ENCODE data around the gene ABCC3.
"Not testable (repeated sequence)": the region's sequence is repeated elsewhere in the genome, so short reads cannot be mapped to it uniquely, and the experiment has no call there.

The ABCC3 gene

DNA sequence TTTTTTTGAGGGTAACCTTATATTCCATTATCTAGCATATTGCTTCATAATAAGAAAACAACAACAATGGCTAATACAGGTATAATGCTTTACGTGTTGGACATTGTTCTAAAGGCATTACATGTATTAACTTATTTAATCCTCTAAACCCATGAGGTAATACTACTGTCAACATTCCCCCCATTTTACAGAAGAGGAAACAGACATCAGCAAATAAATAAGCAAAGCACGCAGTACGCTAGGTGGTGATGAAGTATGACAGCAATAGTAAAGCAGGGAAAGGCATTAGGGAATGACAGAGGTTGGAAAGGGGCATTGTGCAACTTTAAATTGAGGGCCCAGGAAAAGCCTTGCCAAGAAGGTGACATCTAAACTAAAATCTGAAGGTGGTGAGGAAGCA, 68.5 kb downstream of the ABCC3 start:
- peak overlapping the region; percentile 83 for H3K27ac Mint-ChIP-seq
- peaks cover 43% of the 10 kb centered on the region for H3K4me1 Mint-ChIP-seq
- no peaks in the 10 kb centered on the region for H3K27me3 Mint-ChIP-seq
- peaks cover 18% of the 10 kb centered on the region for H3K36me3 Mint-ChIP-seq
- H3K4me3 Mint-ChIP-seq: no peak overlapping the region
- H3K9me3 Mint-ChIP-seq: no peaks in the 10 kb centered on the region

DNA sequence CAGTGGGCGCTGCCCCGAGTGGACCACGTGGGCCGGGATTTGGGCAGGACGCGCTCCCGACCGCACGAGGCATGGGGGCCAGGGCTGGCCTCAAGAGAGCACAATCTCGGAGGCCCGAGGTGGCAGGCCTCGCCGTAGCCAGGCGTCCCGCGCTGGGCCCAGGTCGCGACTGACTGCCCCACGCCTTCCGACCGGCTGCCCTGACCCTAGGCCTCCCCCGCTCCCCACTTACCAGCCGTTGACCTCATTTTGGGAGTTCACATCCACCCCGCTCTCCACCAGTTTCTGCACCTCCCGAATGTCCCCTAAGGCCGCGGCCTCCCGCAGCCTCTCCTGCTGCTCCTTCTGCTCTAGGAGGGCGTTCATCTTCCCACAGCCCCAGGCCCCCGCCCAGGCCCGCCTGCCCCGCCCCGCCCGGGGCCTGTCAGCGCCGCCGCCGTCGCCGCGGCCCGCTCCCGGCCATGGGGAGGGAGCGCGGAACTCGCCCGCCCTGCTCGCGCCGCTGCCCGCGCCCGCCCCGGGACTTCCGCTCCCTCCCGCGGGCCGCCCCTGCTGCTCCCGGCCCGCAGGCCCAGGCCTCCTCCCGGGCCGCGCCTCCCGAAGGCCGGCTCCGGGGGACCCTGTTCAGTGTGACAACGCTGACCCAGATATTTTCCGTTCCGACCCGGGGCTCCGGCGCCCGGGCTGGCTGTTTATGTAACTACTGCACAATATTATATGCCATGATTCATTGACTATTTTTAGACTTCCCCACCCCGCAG, 72.8 kb downstream of the ABCC3 start, which contains the start of gene ANKRD40:
Gene ANKRD40 (minus strand): TSS at position 626 of the 761 bp plus-strand sequence. CDS start 260 bp downstream, at position 366.
- Mint-ChIP-seq H3K36me3 (peaks cover 10% of the 10 kb centered on the region), H3K27me3 (no peaks in the 10 kb centered on the region), H3K4me3 (peak within 1 kb of the TSS; percentile 93), H3K4me1 (peaks cover 49% of the 10 kb centered on the region), H3K27ac (peak within 1 kb of the TSS; percentile 99), H3K9me3 (no peaks in the 10 kb centered on the region)

DNA sequence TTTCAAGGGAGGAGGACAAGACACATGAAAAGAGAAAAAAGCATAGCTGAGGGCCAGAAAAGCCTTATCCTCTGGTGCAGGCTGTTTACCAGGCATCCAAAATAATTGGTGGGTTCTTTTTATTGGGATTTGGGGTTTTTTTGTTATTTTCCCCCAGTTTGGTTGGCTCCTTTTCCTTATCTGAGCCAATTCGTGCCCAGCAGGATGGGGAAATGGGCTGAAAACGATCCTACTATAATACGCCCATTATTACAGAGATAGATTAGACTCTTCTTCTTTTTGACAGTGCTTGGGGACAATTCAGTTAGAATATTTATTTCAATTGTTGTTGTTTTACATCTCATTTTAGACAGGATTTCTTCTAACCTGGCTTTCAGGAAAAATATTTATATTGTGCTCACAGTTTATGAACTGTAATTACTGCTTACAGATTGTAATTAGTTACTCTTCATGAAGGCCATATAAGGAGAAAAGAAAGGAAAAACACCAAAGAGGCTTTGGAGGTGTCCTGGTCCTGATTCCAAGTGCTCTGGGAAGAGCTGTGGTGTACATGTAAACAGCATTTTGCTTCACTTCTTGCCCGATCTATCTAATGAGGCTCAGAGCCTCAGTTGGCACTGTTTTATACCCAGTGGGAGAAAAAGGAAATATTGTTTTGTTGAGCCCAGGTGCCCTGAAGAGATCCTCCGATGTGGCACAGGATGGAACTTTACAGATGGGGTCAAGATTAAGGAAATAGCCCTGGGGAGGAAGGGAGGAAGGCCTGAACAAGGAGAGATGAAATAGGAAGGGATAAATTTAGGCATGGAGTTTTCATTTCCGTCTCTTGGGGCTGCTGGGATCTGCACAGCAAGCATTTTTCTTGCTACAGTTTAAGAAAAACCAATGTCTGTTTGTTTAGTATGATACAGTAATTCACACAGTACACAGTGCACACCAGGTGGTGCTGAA, 73.6 kb downstream of the ABCC3 start:
- no peaks in the 10 kb centered on the region for H3K9me3 Mint-ChIP-seq
- H3K27me3 Mint-ChIP-seq: no peaks in the 10 kb centered on the region
- H3K36me3 Mint-ChIP-seq: peaks cover 8% of the 10 kb centered on the region
- peak overlapping the region; percentile 90 for H3K4me3 Mint-ChIP-seq
- peak overlapping the region; percentile 99 for H3K27ac Mint-ChIP-seq
- H3K4me1 Mint-ChIP-seq: peaks cover 42% of the 10 kb centered on the region

DNA sequence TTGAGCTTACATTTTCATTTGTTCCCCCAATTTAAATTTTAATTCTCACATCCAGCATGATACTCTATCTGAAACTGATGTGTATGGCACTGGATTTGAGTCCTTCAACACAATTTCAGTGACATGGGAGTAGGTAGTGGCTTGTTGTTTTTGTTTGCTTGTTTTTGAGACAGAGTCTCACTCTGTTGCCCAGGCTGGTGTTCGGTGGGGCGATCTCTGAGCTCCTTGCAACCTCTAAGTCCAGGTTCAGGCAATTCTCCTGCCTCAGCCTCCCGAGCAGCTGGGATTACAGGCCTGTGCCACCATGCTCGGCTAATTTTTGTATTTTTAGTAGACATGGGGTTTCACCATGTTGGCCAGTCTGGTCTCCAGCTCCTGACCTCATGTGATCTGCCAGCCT, 74.4 kb downstream of the ABCC3 start:
- not testable (repeated sequence) for H3K36me3 Mint-ChIP-seq, H3K27me3 Mint-ChIP-seq, H3K9me3 Mint-ChIP-seq
- Mint-ChIP-seq H3K27ac (peak overlapping the region; percentile 99), H3K4me1 (peaks cover 35% of the 10 kb centered on the region), H3K4me3 (peak overlapping the region; percentile 90)

DNA sequence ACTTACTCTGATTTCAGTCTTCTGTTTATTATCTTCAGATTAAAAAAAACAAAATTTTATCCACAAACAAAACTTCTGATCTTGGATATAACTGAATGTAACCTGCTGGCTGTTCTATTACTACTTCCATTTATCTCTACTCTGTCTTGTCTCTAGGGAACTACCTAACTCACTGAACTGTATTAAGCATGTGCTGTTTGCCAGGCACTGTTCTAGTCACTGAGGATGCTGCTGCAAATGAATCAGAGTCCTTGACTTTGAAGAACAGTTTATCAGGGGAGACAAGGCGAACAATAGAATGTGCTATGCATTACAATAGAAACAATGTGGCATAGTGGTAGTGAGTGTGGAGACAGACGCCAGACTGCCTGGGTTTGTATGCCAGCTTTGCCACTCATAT, 75.3 kb downstream of the ABCC3 start:
- Mint-ChIP-seq H3K36me3 (peaks cover 2% of the 10 kb centered on the region), H3K27ac (peak overlapping the region; percentile 91), H3K9me3 (no peaks in the 10 kb centered on the region), H3K4me1 (peaks cover 30% of the 10 kb centered on the region), H3K27me3 (no peaks in the 10 kb centered on the region), H3K4me3 (peak overlapping the region; percentile 8)

DNA sequence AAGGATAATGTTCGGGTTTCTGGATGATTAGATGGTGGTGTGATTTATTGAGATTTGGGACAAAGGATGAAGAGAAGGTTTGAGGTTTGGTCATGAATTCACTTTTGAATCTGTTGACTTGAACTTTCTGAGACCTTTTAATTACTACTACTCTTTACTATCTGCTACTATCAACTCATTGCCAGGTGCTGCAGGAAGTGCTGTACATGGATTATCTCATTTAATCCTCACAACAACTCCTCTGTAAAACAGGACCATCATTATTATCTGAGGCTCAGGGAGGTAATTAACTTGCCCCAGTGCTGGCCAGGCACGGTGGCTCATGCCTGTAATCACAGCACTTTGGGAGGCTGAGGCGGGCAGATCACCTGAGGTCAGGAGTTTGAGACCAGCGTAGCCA, 76.0 kb downstream of the ABCC3 start:
- Mint-ChIP-seq H3K36me3 (no peaks in the 10 kb centered on the region), H3K27me3 (no peaks in the 10 kb centered on the region), H3K4me1 (peaks cover 26% of the 10 kb centered on the region), H3K27ac (peak overlapping the region; percentile 62), H3K4me3 (no peak overlapping the region), H3K9me3 (no peaks in the 10 kb centered on the region)

DNA sequence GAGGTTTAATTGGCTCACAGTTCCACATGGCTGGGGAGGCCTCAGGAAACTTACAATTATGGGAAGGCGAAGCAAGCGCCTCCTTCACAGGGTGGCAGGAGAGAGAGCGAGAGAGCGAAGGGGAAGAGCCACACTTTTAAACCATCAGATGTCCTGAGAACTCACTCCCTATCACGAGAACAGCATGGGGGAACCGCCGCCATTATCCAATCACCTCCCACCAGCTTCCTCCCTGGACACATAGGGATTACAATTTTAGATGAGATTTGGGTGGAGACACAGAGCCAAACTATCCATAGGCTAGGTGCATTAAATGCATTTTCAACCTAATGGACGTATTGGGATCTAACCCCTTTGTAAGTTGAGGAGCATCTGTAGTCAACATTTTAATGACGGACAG, 78.0 kb downstream of the ABCC3 start:
- H3K4me3 Mint-ChIP-seq: no peak overlapping the region
- H3K27ac Mint-ChIP-seq: no peak overlapping the region
- H3K27me3 Mint-ChIP-seq: no peaks in the 10 kb centered on the region
- H3K9me3 Mint-ChIP-seq: no peaks in the 10 kb centered on the region
- peaks cover 22% of the 10 kb centered on the region for H3K4me1 Mint-ChIP-seq
- no peaks in the 10 kb centered on the region for H3K36me3 Mint-ChIP-seq

DNA sequence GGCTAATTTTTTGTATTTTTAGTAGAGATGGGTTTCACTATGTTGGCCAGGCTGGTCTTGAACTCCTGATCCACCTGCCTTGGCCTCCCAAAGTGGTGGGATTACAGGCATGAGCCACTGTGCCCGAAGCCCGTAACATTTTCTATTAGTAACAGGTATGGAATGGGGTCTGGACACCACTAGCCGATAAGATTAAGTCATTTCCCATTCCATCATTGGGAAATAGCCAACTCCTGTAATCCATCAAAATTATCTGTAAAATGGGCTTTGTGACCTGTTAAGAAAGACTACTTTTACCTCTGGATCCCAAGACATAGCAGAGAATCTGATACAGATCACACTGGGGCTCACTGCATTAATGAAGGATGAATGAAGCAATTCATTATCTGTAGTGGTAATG, 80.8 kb downstream of the ABCC3 start:
- no peak overlapping the region for H3K27ac Mint-ChIP-seq
- no peaks in the 10 kb centered on the region for H3K27me3 Mint-ChIP-seq
- no peaks in the 10 kb centered on the region for H3K9me3 Mint-ChIP-seq
- H3K36me3 Mint-ChIP-seq: peaks cover 6% of the 10 kb centered on the region
- peaks cover 3% of the 10 kb centered on the region for H3K4me1 Mint-ChIP-seq
- H3K4me3 Mint-ChIP-seq: no peak overlapping the region

DNA sequence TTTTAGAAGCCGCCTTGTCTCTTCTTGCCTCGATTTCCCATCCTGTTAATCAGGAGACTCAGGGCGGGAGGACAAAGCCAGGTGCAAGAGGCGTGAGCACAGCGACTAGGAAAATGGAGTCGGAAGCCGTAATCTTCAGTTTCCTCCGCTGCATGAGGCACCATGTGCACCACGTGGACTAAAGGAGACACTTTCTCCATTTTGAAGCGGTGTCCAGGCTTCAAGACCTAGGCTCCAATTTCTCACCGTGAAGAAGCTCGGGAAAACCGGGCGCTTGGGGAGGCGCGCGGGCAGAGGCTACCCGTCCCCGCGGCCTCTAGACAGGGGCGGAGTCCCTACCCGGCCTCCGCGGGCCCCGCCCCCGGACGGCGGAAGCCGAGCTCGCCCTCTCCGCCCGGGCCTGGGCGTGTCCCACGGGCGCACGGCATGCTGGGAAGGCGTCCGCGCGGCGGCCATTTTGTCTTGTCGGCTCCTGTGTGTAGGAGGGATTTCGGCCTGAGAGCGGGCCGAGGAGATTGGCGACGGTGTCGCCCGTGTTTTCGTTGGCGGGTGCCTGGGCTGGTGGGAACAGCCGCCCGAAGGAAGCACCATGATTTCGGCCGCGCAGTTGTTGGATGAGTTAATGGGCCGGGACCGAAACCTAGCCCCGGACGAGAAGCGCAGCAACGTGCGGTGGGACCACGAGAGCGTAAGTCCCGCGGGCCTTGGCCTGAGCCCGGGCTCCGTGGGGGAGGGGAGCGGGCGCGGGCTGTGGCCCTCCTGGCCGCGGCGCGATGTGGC, 84.7 kb downstream of the ABCC3 start, which contains the start of gene LUC7L3:
Gene LUC7L3 (plus strand): TSS at position 460 of the 780 bp plus-strand sequence. CDS start 130 bp downstream, at position 590.
- Mint-ChIP-seq H3K4me3 (peak within 1 kb of the TSS; percentile 97), H3K27me3 (no peaks in the 10 kb centered on the region)

DNA sequence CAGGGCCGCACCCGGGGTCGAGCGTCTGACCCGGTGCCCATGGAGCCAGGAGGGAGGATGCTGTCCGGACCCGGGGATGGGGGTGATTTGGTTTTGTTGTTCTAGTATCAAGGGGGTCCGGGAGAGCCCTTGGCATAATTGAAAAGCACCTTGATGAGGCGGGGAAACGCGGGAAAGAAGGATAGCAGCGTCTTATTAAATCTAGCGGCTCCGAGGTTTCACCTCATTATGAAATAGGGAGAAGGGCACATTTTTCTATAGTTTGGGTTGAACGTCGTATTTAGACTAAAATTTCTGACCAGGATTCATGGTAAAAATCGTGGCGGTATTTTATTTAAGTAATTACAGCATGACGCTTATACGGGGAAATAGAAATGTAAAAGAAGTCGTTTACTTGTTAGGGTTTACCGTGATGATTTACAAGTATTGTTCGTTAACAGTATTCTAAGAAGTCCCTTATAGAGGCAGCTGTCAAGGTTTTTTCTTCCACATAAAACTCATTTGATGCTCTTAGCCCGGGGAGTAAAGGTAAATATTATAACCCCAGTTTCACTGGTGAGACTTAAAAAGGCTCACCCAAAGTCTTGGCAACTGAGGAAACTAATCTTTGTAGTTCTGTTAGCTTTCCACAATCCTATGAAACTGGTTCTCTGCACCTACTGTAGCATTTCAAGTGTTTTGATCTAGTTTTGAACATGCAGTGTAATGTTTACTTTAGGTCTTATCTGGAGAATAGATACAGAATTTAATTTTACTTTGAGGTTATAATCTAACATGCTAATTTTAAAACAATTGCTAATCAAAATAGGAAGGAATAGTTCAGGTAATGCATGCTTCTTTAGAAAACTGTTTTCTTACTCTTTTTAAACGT, 85.5 kb downstream of the ABCC3 start:
- Mint-ChIP-seq H3K27me3 (no peaks in the 10 kb centered on the region), H3K4me3 (peak overlapping the region; percentile 97), H3K27ac (peak overlapping the region; percentile 88), H3K36me3 (peaks cover 13% of the 10 kb centered on the region), H3K4me1 (peaks cover 25% of the 10 kb centered on the region), H3K9me3 (no peaks in the 10 kb centered on the region)

More for the DNA sequence above, 84.7 kb downstream of the ABCC3 start, which contains the start of gene LUC7L3:
- Mint-ChIP-seq H3K36me3 (peaks cover 13% of the 10 kb centered on the region), H3K9me3 (no peaks in the 10 kb centered on the region), H3K27ac (peak within 1 kb of the TSS; percentile 88), H3K4me1 (peaks cover 25% of the 10 kb centered on the region)

DNA sequence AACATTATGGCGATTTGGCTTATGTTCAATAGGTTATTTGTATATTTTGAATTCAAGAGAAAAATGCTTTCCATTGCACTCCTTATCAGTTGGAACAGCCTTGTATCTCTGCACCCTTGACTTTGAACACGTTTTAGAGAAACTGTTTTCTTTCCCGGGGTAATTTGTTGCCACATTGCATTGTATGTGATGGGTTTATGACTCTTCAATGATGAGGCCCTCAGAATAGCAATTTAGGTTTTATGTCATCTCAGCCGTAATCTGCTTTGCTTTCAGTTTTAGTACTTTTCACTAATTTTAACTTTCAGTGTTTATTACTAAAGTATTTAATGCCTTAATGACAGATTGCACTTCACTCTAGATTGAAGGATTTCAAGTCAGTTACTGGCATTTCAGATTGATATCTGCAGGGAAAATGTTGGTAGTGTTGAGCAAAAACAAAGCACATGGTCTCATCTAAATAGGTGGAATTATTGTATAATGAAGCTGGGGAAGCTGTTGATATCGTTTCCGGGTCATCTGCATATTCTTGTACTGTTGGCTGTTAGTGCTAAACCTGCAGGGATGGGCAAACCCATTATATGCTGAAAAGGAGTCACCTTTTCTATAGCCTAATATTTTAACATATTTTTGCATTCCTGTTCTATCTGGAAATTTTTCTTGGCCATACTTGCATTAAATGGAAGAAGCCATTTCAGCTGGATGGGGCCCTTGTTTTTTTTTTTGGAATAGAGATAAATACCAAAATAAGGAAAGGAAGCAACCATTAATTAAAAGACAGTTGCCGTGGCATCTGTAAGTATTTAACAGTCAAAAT, 86.7 kb downstream of the ABCC3 start:
- Mint-ChIP-seq H3K4me1 (peaks cover 31% of the 10 kb centered on the region), H3K27me3 (no peaks in the 10 kb centered on the region), H3K36me3 (peaks cover 13% of the 10 kb centered on the region), H3K27ac (peak overlapping the region; percentile 88), H3K4me3 (peak overlapping the region; percentile 97), H3K9me3 (no peaks in the 10 kb centered on the region)

DNA sequence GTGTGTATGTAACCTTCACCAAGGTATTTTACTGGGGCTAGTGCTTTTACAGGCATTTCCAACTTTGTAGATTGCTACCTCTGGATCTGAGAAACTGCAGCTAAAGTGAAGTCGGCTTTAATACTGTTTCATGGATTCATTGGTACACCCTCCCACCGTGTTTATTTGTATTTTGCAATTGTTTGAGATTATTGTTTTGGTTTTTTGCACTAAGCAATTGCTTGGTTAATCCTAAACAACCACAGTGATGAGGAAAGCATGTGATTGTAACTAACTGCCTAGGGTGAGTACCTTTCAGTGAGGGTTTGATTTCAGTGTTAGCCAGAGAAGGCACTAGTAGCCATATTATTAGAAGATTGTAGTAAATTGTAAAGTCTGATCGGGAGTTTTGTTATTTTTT, 88.1 kb downstream of the ABCC3 start:
- peaks cover 44% of the 10 kb centered on the region for H3K4me1 Mint-ChIP-seq
- no peaks in the 10 kb centered on the region for H3K9me3 Mint-ChIP-seq
- H3K27me3 Mint-ChIP-seq: no peaks in the 10 kb centered on the region
- peaks cover 13% of the 10 kb centered on the region for H3K36me3 Mint-ChIP-seq
- peak overlapping the region; percentile 41 for H3K27ac Mint-ChIP-seq
- H3K4me3 Mint-ChIP-seq: peak overlapping the region; percentile 75

DNA sequence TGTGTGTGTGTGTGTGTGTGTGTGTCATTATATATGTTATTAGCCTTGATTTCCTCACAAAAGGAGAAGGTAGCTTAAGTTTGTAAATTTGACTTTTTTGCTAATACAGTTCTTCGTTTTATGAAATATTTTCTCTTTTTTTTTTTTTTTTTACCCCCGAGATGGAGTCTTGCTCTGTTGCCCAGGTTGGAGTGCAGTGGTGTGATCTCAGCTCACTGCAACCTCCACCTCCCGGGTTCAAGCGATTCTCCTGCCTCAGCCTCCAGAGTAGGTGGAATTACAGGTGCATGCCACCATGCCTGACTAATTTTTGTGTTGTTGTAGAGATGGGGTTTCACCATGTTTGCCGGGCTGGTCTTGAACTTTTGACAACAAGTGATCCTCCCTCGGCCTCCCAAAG, 89.9 kb downstream of the ABCC3 start:
- peaks cover 13% of the 10 kb centered on the region for H3K36me3 Mint-ChIP-seq

More for the DNA sequence above, 89.9 kb downstream of the ABCC3 start:
- not testable (repeated sequence) for H3K27me3 Mint-ChIP-seq, H3K27ac Mint-ChIP-seq, H3K9me3 Mint-ChIP-seq, H3K4me3 Mint-ChIP-seq
- peaks cover 62% of the 10 kb centered on the region for H3K4me1 Mint-ChIP-seq

All from activated naive CD4-positive, alpha-beta T cell treated with anti-CD3 and anti-CD28 coated beads, Interleukin-2, amount 50 U/mL, for 24 hours (primary cell).